NCI-H526 treated with DMSO at 0.1 percent for 48 hours (cell line): ENCODE results near the gene KCNK6.

Experiments
- DNase-seq: peaks from one replicate; lab custom pipeline; 2025; lab: John Stamatoyannopoulos, UW

The KCNK6 gene

GRCh38 chr19:38319421-38320258 lies at the start of gene KCNK6:
Gene KCNK6 (plus strand): TSS chr19:38319845. CDS start chr19:38319951, 106 bp downstream.
- no peak for DNase-seq

GRCh38 chr19:38270587-38271167 lies 49.0 kb upstream of the KCNK6 start:
- DNase-seq, result no peak

- DNase-seq, result no peak
These were observed 46.1 kb upstream of the KCNK6 start for GRCh38 chr19:38273499-38273898.

- no peak for DNase-seq
These were observed 44.9 kb upstream of the KCNK6 start for GRCh38 chr19:38274739-38275138.

GRCh38 chr19:38276942-38277517 lies 42.6 kb upstream of the KCNK6 start:
- no peak for DNase-seq

- DNase-seq, result no peak
These were observed 42.1 kb upstream of the KCNK6 start for GRCh38 chr19:38277549-38277948.

GRCh38 chr19:38277969-38278680 lies 41.5 kb upstream of the KCNK6 start:
- DNase-seq, result no peak

- no peak for DNase-seq
These were observed 40.9 kb upstream of the KCNK6 start for GRCh38 chr19:38278751-38279150.

- no peak for DNase-seq
These were observed 39.4 kb upstream of the KCNK6 start for GRCh38 chr19:38280030-38280921.

- DNase-seq, result no peak
These were observed 37.7 kb upstream of the KCNK6 start for GRCh38 chr19:38281811-38282566.

- DNase-seq, result no peak
These were observed 36.4 kb upstream of the KCNK6 start for GRCh38 chr19:38283271-38283670.

- no peak for DNase-seq
These were observed 35.2 kb upstream of the KCNK6 start for GRCh38 chr19:38284422-38284821.

GRCh38 chr19:38285567-38285966 lies 34.1 kb upstream of the KCNK6 start:
- DNase-seq, result no peak

GRCh38 chr19:38287604-38288003 lies 32.0 kb upstream of the KCNK6 start:
- DNase-seq, result no peak

GRCh38 chr19:38288123-38288855 lies 31.4 kb upstream of the KCNK6 start:
- no peak for DNase-seq

- DNase-seq, result no peak
These were observed 29.7 kb upstream of the KCNK6 start for GRCh38 chr19:38289955-38290354.

- DNase-seq, result no peak
These were observed 29.0 kb upstream of the KCNK6 start for GRCh38 chr19:38290631-38291147.

- DNase-seq, result no peak
These were observed 27.8 kb upstream of the KCNK6 start for GRCh38 chr19:38291855-38292254.

GRCh38 chr19:38293281-38293680 lies 26.4 kb upstream of the KCNK6 start:
- no peak for DNase-seq

GRCh38 chr19:38294090-38294489 lies 25.6 kb upstream of the KCNK6 start:
- no peak for DNase-seq
